OCI-M2 (cell line): ENCODE results near the gene MFSD2B.

Source experiments
- DNase-seq: peaks from one replicate; lab custom pipeline; 2025; ENCODE audit not compliant: unreplicated experiment; lab: John Stamatoyannopoulos, UW

The MFSD2B gene

GRCh38 chr2:24050041-24050979 is 40.4 kb downstream of the MFSD2B start:
- no peak for DNase-seq

- DNase-seq, result no peak
Observed at GRCh38 chr2:24051833-24052232, 41.9 kb downstream of the MFSD2B start.

- no peak for DNase-seq
Observed at GRCh38 chr2:24052951-24053350, 43.1 kb downstream of the MFSD2B start.

GRCh38 chr2:24054366-24055010 is 44.6 kb downstream of the MFSD2B start:
- no peak for DNase-seq

- DNase-seq, result no peak
Observed at GRCh38 chr2:24055750-24056149, 45.9 kb downstream of the MFSD2B start.

- DNase-seq, result no peak
Observed at GRCh38 chr2:24058564-24059271, 48.8 kb downstream of the MFSD2B start.

GRCh38 chr2:24065341-24065740 is 55.5 kb downstream of the MFSD2B start:
- no peak for DNase-seq

GRCh38 chr2:24072259-24072658 is 62.4 kb downstream of the MFSD2B start:
- no peak for DNase-seq

GRCh38 chr2:24073816-24074215 is 63.9 kb downstream of the MFSD2B start:
- DNase-seq, result no peak

- DNase-seq, result no peak
Observed at GRCh38 chr2:24075259-24075658, 65.4 kb downstream of the MFSD2B start.
